ENCODE measurements around the gene B9D1.

DNA sequence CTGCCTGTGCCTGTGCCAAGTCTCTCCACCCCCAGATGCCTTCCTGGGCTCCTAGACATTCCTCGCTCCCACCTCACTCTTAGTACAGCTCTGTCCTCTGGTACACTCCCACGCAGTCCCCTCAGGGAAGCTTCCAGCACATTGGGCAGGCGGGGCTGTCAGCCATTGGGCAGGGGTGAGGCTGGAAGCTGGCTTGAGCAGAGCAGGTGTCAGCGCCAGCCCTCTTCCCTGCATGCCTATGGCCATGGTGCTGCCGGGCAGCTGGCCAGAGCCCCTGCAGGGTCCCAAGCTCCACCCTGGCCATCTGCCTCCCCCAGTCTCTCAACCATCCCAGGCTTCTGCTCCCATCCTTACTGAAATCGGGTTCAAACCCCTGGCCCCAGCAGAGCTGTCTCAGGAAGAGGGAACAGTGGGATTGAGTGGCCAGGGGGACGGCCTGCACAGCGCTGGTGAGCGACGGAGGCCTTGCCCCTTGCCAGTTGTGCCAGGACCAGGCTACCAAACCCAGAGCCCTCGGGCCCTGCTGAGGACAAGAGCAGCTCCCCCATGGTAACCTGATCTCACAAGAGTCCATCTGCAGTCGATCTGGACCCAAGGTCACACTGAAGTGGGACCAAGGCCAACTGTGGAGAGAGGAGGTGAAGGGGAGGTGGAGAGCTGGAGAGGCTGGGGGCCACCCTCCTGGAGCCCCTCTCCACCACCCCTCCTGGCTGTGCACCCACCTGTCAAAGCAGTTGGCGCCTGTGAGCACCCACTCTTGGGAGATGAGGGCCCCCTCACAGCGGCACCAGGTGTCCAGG, 2.4 kb upstream of the B9D1 start:
- TF ChIP-seq, protein P1, sequence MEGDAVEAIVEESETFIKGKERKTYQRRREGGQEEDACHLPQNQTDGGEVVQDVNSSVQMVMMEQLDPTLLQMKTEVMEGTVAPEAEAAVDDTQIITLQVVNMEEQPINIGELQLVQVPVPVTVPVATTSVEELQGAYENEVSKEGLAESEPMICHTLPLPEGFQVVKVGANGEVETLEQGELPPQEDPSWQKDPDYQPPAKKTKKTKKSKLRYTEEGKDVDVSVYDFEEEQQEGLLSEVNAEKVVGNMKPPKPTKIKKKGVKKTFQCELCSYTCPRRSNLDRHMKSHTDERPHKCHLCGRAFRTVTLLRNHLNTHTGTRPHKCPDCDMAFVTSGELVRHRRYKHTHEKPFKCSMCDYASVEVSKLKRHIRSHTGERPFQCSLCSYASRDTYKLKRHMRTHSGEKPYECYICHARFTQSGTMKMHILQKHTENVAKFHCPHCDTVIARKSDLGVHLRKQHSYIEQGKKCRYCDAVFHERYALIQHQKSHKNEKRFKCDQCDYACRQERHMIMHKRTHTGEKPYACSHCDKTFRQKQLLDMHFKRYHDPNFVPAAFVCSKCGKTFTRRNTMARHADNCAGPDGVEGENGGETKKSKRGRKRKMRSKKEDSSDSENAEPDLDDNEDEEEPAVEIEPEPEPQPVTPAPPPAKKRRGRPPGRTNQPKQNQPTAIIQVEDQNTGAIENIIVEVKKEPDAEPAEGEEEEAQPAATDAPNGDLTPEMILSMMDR (IDR thresholded peaks at IDR 0.05) = no peak
- TF ChIP-seq POLR2A (IDR thresholded peaks at IDR 0.05) = no peak

All from heart left ventricle (tissue), 13 donors.